ENCODE results near the gene WDR36. TPM values are rescaled to one million over a fixed set of nuclear protein-coding genes. Genes with fewer than 3 reads are reported as not detected.
"Not testable (repeated sequence)": the region's sequence is repeated elsewhere in the genome, so short reads cannot be mapped to it uniquely, and the experiment has no call there.

The WDR36 gene
- polyA plus RNA-seq, 3 donors = 3.5 to 7.9 (median 7.1) TPM

GRCh38 chr5:111132076-111132475 is 39.9 kb downstream of the WDR36 start:
- H3K27ac ChIP-seq (ENCODE audit: low read depth, low read length) = no peak overlapping the region
- 25 to 68% (median 51%) methylated on average over 1 of the region's 1 CpG for WGBS, 3 donors

- no peak overlapping the region for H3K27ac ChIP-seq (ENCODE audit: low read depth, low read length)
- WGBS, 3 donors = 81 to 94% (median 91%) methylated on average over 1 of the region's 1 CpG
Observed at GRCh38 chr5:111132731-111133435, 40.7 kb downstream of the WDR36 start.

GRCh38 chr5:111133436-111133751 is 41.2 kb downstream of the WDR36 start:
- 86 to 92% (median 89%) methylated on average over 1 of the region's 1 CpG for WGBS, 3 donors
- H3K27ac ChIP-seq (ENCODE audit: low read depth, low read length) = no peak overlapping the region

GRCh38 chr5:111134087-111134486 is 41.9 kb downstream of the WDR36 start:
- 41 to 59% (median 55%) methylated on average over 4 of the region's 4 CpGs for WGBS, 3 donors

GRCh38 chr5:111134864-111135263 is 42.7 kb downstream of the WDR36 start:
- 51 to 82% (median 64%) methylated on average over 2 of the region's 2 CpGs for WGBS, 3 donors
- H3K27ac ChIP-seq (ENCODE audit: low read depth, low read length) = no peak overlapping the region

More at GRCh38 chr5:111134087-111134486, 41.9 kb downstream of the WDR36 start:
- H3K27ac ChIP-seq (ENCODE audit: low read depth, low read length) = no peak overlapping the region

GRCh38 chr5:111135363-111135762 is 43.2 kb downstream of the WDR36 start:
- WGBS, 3 donors = 68 to 96% (median 89%) methylated on average over 1 of the region's 1 CpG
- no peak overlapping the region for H3K27ac ChIP-seq (ENCODE audit: low read depth, low read length)

GRCh38 chr5:111135946-111136345 is 43.8 kb downstream of the WDR36 start:
- WGBS, 3 donors = 87 to 92% (median 89%) methylated on average over 5 of the region's 5 CpGs

GRCh38 chr5:111138096-111138495 is 45.9 kb downstream of the WDR36 start:
- WGBS, 3 donors = 47 to 78% (median 57%) methylated on average over 2 of the region's 2 CpGs
- no peak overlapping the region for H3K27ac ChIP-seq (ENCODE audit: low read depth, low read length)

More at GRCh38 chr5:111135946-111136345, 43.8 kb downstream of the WDR36 start:
- no peak overlapping the region for H3K27ac ChIP-seq (ENCODE audit: low read depth, low read length)

GRCh38 chr5:111141471-111141870 is 49.3 kb downstream of the WDR36 start:
- not testable (repeated sequence) for H3K27ac ChIP-seq (ENCODE audit: low read depth, low read length)
- 97 to 100% (median 100%) methylated on average over 1 of the region's 1 CpG for WGBS, 3 donors

GRCh38 chr5:111142932-111143331 is 50.8 kb downstream of the WDR36 start:
- no peak overlapping the region for H3K27ac ChIP-seq (ENCODE audit: low read depth, low read length)
- WGBS, 3 donors = 86 to 98% (median 91%) methylated on average over 4 of the region's 4 CpGs

- H3K27ac ChIP-seq (ENCODE audit: low read depth, low read length) = no peak overlapping the region
- 52 to 56% (median 52%) methylated on average over 5 of the region's 5 CpGs for WGBS, 3 donors
Observed at GRCh38 chr5:111143910-111144309, 51.8 kb downstream of the WDR36 start.

- H3K27ac ChIP-seq (ENCODE audit: low read depth, low read length) = no peak overlapping the region
- 51 to 82% (median 65%) methylated on average over 1 of the region's 1 CpG for WGBS, 3 donors
Observed at GRCh38 chr5:111144352-111144930, 52.3 kb downstream of the WDR36 start.

- H3K27ac ChIP-seq (ENCODE audit: low read depth, low read length) = no peak overlapping the region
- WGBS, 3 donors = 57 to 90% (median 62%) methylated on average over 2 of the region's 2 CpGs
Observed at GRCh38 chr5:111146053-111146452, 53.9 kb downstream of the WDR36 start.

GRCh38 chr5:111147502-111147901 is 55.4 kb downstream of the WDR36 start:
- H3K27ac ChIP-seq (ENCODE audit: low read depth, low read length) = no peak overlapping the region
- 70 to 84% (median 81%) methylated on average over 3 of the region's 3 CpGs for WGBS, 3 donors

- no peak overlapping the region for H3K27ac ChIP-seq (ENCODE audit: low read depth, low read length)
- WGBS, 3 donors = 55 to 75% (median 66%) methylated on average over 2 of the region's 2 CpGs
Observed at GRCh38 chr5:111151998-111152397, 59.9 kb downstream of the WDR36 start.

- 30 to 77% (median 69%) methylated on average over 1 of the region's 1 CpG for WGBS, 3 donors
- H3K27ac ChIP-seq (ENCODE audit: low read depth, low read length) = no peak overlapping the region
Observed at GRCh38 chr5:111153483-111153882, 61.3 kb downstream of the WDR36 start.

- 87 to 91% (median 88%) methylated on average over 3 of the region's 3 CpGs for WGBS, 3 donors
- no peak overlapping the region for H3K27ac ChIP-seq (ENCODE audit: low read depth, low read length)
Observed at GRCh38 chr5:111153945-111154344, 61.8 kb downstream of the WDR36 start.

- H3K27ac ChIP-seq (ENCODE audit: low read depth, low read length) = no peak overlapping the region
- 13 to 15% (median 15%) methylated on average over 9 of the region's 9 CpGs for WGBS, 3 donors
Observed at GRCh38 chr5:111158105-111158744, 66.1 kb downstream of the WDR36 start.

GRCh38 chr5:111159845-111160244 is 67.7 kb downstream of the WDR36 start:
- WGBS, 3 donors = 53 to 73% (median 71%) methylated on average over 7 of the region's 7 CpGs
- no peak overlapping the region for H3K27ac ChIP-seq (ENCODE audit: low read depth, low read length)

- no peak overlapping the region for H3K27ac ChIP-seq (ENCODE audit: low read depth, low read length)
- 91 to 93% (median 93%) methylated on average over 1 of the region's 1 CpG for WGBS, 3 donors
Observed at GRCh38 chr5:111163000-111163399, 70.9 kb downstream of the WDR36 start.

Data from adipose tissue (tissue), 3 donors.